H9 (cell line): ENCODE results near the gene CSNK1A1. TPM values are rescaled to one million over a fixed set of nuclear protein-coding genes. Genes with fewer than 3 reads are reported as not detected.

ENCODE experiments used
- DNase-seq: peaks from one replicate; pipeline ENCODE4 v3.0.0-alpha.2; 2017
- H2AFZ ChIP-seq: one replicate; pipeline ENCODE4 v1.6.1; 2013; ENCODE audit warnings: mild to moderate bottlenecking, low read length, control low read depth, moderate library complexity
- H2AK5ac ChIP-seq: 2 replicates; pipeline ENCODE4 v1.6.1; 2013; ENCODE audit warnings: low read length, control low read depth, mixed read lengths; ENCODE audit not compliant: insufficient read length
- H2BK120ac ChIP-seq: one replicate; pipeline ENCODE4 v1.6.1; 2013; ENCODE audit warnings: low read depth, mild to moderate bottlenecking, low read length, control low read depth, inconsistent platforms; ENCODE audit not compliant: poor library complexity, severe bottlenecking
- H2BK12ac ChIP-seq: 2 replicates; pipeline ENCODE4 v1.6.1; 2013; ENCODE audit warnings: low read length, control low read depth, mixed read lengths, low read depth; ENCODE audit not compliant: insufficient read length
- H2BK15ac ChIP-seq: 2 replicates; pipeline ENCODE4 v1.6.1; 2013; ENCODE audit warnings: low read depth, low read length, control low read depth
- H2BK20ac ChIP-seq: one replicate; pipeline ENCODE4 v1.6.1; 2013; ENCODE audit warnings: low read depth, mild to moderate bottlenecking, low read length, control low read depth, inconsistent platforms; ENCODE audit not compliant: poor library complexity, severe bottlenecking
- H2BK5ac ChIP-seq: 2 replicates; pipeline ENCODE4 v1.6.1; 2013; ENCODE audit warnings: low read length, control low read depth, mixed read lengths; ENCODE audit not compliant: insufficient read length
- H3K14ac ChIP-seq: 2 replicates; pipeline ENCODE4 v1.6.1; 2013; ENCODE audit warnings: low read length, control low read depth; ENCODE audit not compliant: insufficient read depth
- H3K18ac ChIP-seq: 2 replicates; pipeline ENCODE4 v1.6.1; 2013; ENCODE audit warnings: low read depth, mild to moderate bottlenecking, mixed read lengths, low read length, control low read depth; ENCODE audit not compliant: insufficient read length
- H3K23ac ChIP-seq: 2 replicates; pipeline ENCODE4 v1.6.1; 2013; ENCODE audit warnings: low read length, control low read depth, mixed read lengths, low read depth; ENCODE audit not compliant: insufficient read length
- H3K23me2 ChIP-seq: 2 replicates; pipeline ENCODE4 v1.6.1; 2013; ENCODE audit warnings: low read depth, mild to moderate bottlenecking, mixed read lengths, low read length, control low read depth; ENCODE audit not compliant: insufficient read length, poor library complexity, severe bottlenecking
- H3K27ac ChIP-seq: 2 replicates; pipeline ENCODE4 v1.5.1; 2013; ENCODE audit warnings: low read length, control low read depth, mixed read lengths, low read depth; ENCODE audit not compliant: insufficient read length
- H3K27me3 ChIP-seq: 2 replicates; pipeline ENCODE4 v1.6.1; 2013; ENCODE audit warnings: low read length, control low read depth, inconsistent platforms; ENCODE audit not compliant: insufficient read depth
- H3K4ac ChIP-seq: 2 replicates; pipeline ENCODE4 v1.6.1; 2013; ENCODE audit warnings: low read depth, mild to moderate bottlenecking, control low read depth, inconsistent platforms, low read length, moderate library complexity
- H3K4me1 ChIP-seq: 2 replicates; pipeline ENCODE4 v1.6.1; 2013; ENCODE audit warnings: low read length, control low read depth, inconsistent platforms; ENCODE audit not compliant: insufficient read depth
- H3K4me2 ChIP-seq: 2 replicates; pipeline ENCODE4 v1.6.1; 2013; ENCODE audit warnings: low read length, control low read depth, mixed read lengths; ENCODE audit not compliant: insufficient read length, insufficient read depth
- H3K56ac ChIP-seq: 2 replicates; pipeline ENCODE4 v1.6.1; 2013; ENCODE audit warnings: low read depth, mild to moderate bottlenecking, mixed read lengths, low read length, control low read depth; ENCODE audit not compliant: insufficient read length
- H3K79me1 ChIP-seq: 2 replicates; pipeline ENCODE4 v1.6.1; 2013; ENCODE audit warnings: low read depth, mild to moderate bottlenecking, moderate library complexity, low read length, control low read depth, inconsistent platforms; ENCODE audit not compliant: insufficient read depth, poor library complexity, severe bottlenecking
- H3K79me2 ChIP-seq: 2 replicates; pipeline ENCODE4 v1.6.1; 2013; ENCODE audit warnings: low read length, control low read depth, inconsistent platforms; ENCODE audit not compliant: insufficient read depth
- H3K9ac ChIP-seq: 2 replicates; pipeline ENCODE4 v1.6.1; 2013; ENCODE audit warnings: low read length, control low read depth, mixed read lengths; ENCODE audit not compliant: insufficient read length; ENCODE audit errors: extremely low read depth
- H3K9me3 ChIP-seq: one replicate; pipeline ENCODE4 v1.6.1; 2013; ENCODE audit warnings: low read depth, low read length, inconsistent platforms; ENCODE audit not compliant: control insufficient read depth
- H3T11ph ChIP-seq: one replicate; pipeline ENCODE4 v1.6.1; 2013; ENCODE audit warnings: mild to moderate bottlenecking, low read length, control low read depth, inconsistent platforms
- H4K20me1 ChIP-seq: one replicate; pipeline ENCODE4 v1.6.1; 2013; ENCODE audit not compliant: control insufficient read depth, insufficient read length, insufficient read depth
- H4K5ac ChIP-seq: 2 replicates; pipeline ENCODE4 v1.6.1; 2013; ENCODE audit warnings: low read depth, mild to moderate bottlenecking, mixed read lengths, low read length, control low read depth; ENCODE audit not compliant: insufficient read length
- H4K8ac ChIP-seq: replicated peaks from 2 replicates; pipeline ENCODE4 v1.6.1; 2013; ENCODE audit warnings: low read length, control low read depth, mixed read lengths, low read depth; ENCODE audit not compliant: insufficient read length
- H4K91ac ChIP-seq: 2 replicates; pipeline ENCODE4 v1.6.1; 2013; ENCODE audit warnings: low read depth, mild to moderate bottlenecking, moderate library complexity, mixed read lengths, low read length, control low read depth; ENCODE audit not compliant: insufficient read length
- H3K27ac Mint-ChIP-seq, 3 experiments: 2 replicates in 2 of 3; 3 replicates in 1 of 3; pipeline ENCODE4 v1.8.0; 2020 to 2021; ENCODE audit warnings: mixed read lengths in 3 of 3, mild to moderate bottlenecking in 1 of 3, moderate library complexity in 1 of 3
- H3K27me3 Mint-ChIP-seq: 2 replicates; pipeline ENCODE4 v1.8.0; 2021; ENCODE audit warnings: low read depth, mild to moderate bottlenecking, moderate library complexity, mixed read lengths
- H3K36me3 Mint-ChIP-seq, 3 experiments: 2 replicates in 2 of 3; 3 replicates in 1 of 3; pipeline ENCODE4 v1.8.0; 2020 to 2021; ENCODE audit warnings: low read depth in 3 of 3, mixed read lengths in 3 of 3; ENCODE audit not compliant: insufficient read depth in 1 of 3
- H3K4me1 Mint-ChIP-seq, 2 experiments: 2 replicates each; pipeline ENCODE4 v1.8.0; 2020; ENCODE audit warnings: mixed read lengths in 2 of 2
- H3K4me3 Mint-ChIP-seq, 2 experiments: 2 replicates in 1 of 2; 3 replicates in 1 of 2; pipeline ENCODE4 v1.8.0; 2020 to 2021; ENCODE audit warnings: mild to moderate bottlenecking in 2 of 2, mixed read lengths in 2 of 2, moderate library complexity in 1 of 2
- H3K9me3 Mint-ChIP-seq, 2 experiments: 2 replicates in 1 of 2; 3 replicates in 1 of 2; pipeline ENCODE4 v1.8.0; 2020; ENCODE audit warnings: mild to moderate bottlenecking in 2 of 2, mixed read lengths in 2 of 2, moderate library complexity in 1 of 2
- WGBS: extraction: QIAGEN DNeasy Blood & Tissue Kit; methylation state at CpG from one replicate; pipeline ENCODE4 v1.1.7; 2013; ENCODE audit warnings: missing lambda C conversion rate, low lambda C conversion rate, mixed read lengths; ENCODE audit not compliant: insufficient read length; ENCODE audit errors: extremely low coverage; 5-methylcytosine and 5-hydroxymethylcytosine counted together
- total RNA-seq: library from RNA; stranded (reverse); gene quantifications from 2 replicates; pipeline ENCODE4 v1.2.1, GENCODE V29; 2021
- TF ChIP-seq, protein P1 (sequence below): fragments of 200-600 bp; sonication (generic); conservative IDR thresholded peaks from 3 replicates; pipeline ENCODE4 v1.8.0; 2021; ENCODE audit warnings: antibody characterized with exemption, mild to moderate bottlenecking

CSNK1A1 gene
- total RNA-seq, 1 experiment from 2014 or later, result 310 TPM

DNA sequence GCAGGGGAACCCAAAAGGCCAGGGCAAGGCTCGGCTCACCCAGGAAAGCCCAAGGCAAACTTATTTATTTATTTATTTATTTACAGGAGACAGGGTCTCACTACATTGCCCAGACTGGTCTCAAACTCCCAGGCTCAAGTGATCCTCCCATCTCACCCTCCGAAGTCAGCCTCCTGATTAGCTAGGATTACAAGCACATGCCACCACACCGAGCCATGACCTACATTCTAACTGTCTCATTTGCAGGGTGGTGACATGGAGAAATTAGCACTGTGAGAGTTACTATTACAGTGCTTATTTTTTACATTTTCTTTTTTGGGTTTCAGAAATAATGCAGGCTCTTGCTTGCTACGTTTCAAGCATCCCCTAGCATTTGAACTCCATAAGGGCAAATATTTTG lies 48.1 kb upstream of the CSNK1A1 start:
- H2BK5ac ChIP-seq, result no peak overlapping the region
- H2BK12ac ChIP-seq, result no peak overlapping the region
- H4K91ac ChIP-seq, result no peak overlapping the region
- no peak overlapping the region for H3K56ac ChIP-seq
- H3K23ac ChIP-seq, result no peak overlapping the region
- H3T11ph ChIP-seq, result no peak overlapping the region
- H3K27ac Mint-ChIP-seq, result no peak overlapping the region
- peaks cover 4 to 8% of the 10 kb centered on the region in 2 experiments; a peak in 2 of 4 replicates for H3K4me1 Mint-ChIP-seq
- H3K14ac ChIP-seq, result no peak overlapping the region
- H3K79me1 ChIP-seq, result no peaks in the 10 kb centered on the region
- no peak overlapping the region for H3K4me3 Mint-ChIP-seq
- no peak overlapping the region for H3K4ac ChIP-seq
- H3K18ac ChIP-seq, result no peak overlapping the region
- H2AK5ac ChIP-seq, result no peak overlapping the region
- H3K27me3 Mint-ChIP-seq, result no peaks in the 10 kb centered on the region
- TF ChIP-seq, protein P1, sequence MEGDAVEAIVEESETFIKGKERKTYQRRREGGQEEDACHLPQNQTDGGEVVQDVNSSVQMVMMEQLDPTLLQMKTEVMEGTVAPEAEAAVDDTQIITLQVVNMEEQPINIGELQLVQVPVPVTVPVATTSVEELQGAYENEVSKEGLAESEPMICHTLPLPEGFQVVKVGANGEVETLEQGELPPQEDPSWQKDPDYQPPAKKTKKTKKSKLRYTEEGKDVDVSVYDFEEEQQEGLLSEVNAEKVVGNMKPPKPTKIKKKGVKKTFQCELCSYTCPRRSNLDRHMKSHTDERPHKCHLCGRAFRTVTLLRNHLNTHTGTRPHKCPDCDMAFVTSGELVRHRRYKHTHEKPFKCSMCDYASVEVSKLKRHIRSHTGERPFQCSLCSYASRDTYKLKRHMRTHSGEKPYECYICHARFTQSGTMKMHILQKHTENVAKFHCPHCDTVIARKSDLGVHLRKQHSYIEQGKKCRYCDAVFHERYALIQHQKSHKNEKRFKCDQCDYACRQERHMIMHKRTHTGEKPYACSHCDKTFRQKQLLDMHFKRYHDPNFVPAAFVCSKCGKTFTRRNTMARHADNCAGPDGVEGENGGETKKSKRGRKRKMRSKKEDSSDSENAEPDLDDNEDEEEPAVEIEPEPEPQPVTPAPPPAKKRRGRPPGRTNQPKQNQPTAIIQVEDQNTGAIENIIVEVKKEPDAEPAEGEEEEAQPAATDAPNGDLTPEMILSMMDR, result no peak; the same call in 2 of the 3 replicates
- no peaks in the 10 kb centered on the region for H3K27me3 ChIP-seq
- no peaks in the 10 kb centered on the region for H3K23me2 ChIP-seq
- no peaks in the 10 kb centered on the region for H3K9me3 Mint-ChIP-seq
- no peak overlapping the region for H2BK120ac ChIP-seq
- H4K8ac ChIP-seq, result no peak overlapping the region
- no peak for DNase-seq
- no peak overlapping the region for H2BK15ac ChIP-seq
- no peak overlapping the region for H2BK20ac ChIP-seq
- H3K27ac ChIP-seq, result no peak overlapping the region
- H3K9me3 ChIP-seq, result no peaks in the 10 kb centered on the region
- no peak overlapping the region for H3K9ac ChIP-seq
- H2AFZ ChIP-seq, result no peak overlapping the region
- H4K20me1 ChIP-seq, result no peaks in the 10 kb centered on the region
- no peak overlapping the region for H4K5ac ChIP-seq
- peaks cover 5% of the 10 kb centered on the region; the same call in 1 of the 2 replicates for H3K4me1 ChIP-seq
- WGBS, result no CpG with 5 or more reads among the region's 4 CpGs
- no peak overlapping the region for H3K4me2 ChIP-seq
- no peaks in the 10 kb centered on the region for H3K79me2 ChIP-seq
- H3K36me3 Mint-ChIP-seq, result no peaks in the 10 kb centered on the region
